Measurements from ENCODE around the gene EFNA5.
A peak's percentile ranks its signal among the peaks of the same experiment; 100 is the strongest.

The EFNA5 gene

GRCh38 chr5:107391787-107392186, 278.9 kb downstream of the EFNA5 start:
- no peak for DNase-seq (ENCODE audit: low read depth)

GRCh38 chr5:107389775-107390148, 281.0 kb downstream of the EFNA5 start:
- DNase-seq (ENCODE audit: low read depth) = no peak

GRCh38 chr5:107389130-107389774, 281.5 kb downstream of the EFNA5 start:
- DNase-seq (ENCODE audit: low read depth) = peak; percentile 60

GRCh38 chr5:107388141-107388861, 282.4 kb downstream of the EFNA5 start:
- peak; percentile 96 for DNase-seq (ENCODE audit: low read depth)

- DNase-seq (ENCODE audit: low read depth) = no peak
Observed at GRCh38 chr5:107387526-107388140, 283.1 kb downstream of the EFNA5 start.

GRCh38 chr5:107385708-107386107, 285.0 kb downstream of the EFNA5 start:
- no peak for DNase-seq (ENCODE audit: low read depth)

- no peak for DNase-seq (ENCODE audit: low read depth)
Observed at GRCh38 chr5:107384256-107384655, 286.5 kb downstream of the EFNA5 start.

- no peak for DNase-seq (ENCODE audit: low read depth)
Observed at GRCh38 chr5:107383414-107383813, 287.3 kb downstream of the EFNA5 start.

GRCh38 chr5:107381189-107381856, 289.4 kb downstream of the EFNA5 start:
- peak; percentile 48 for DNase-seq (ENCODE audit: low read depth)

GRCh38 chr5:107380654-107381053, 290.1 kb downstream of the EFNA5 start:
- DNase-seq (ENCODE audit: low read depth) = no peak

- DNase-seq (ENCODE audit: low read depth) = no peak
Observed at GRCh38 chr5:107378218-107378899, 292.4 kb downstream of the EFNA5 start.

- DNase-seq (ENCODE audit: low read depth) = no peak
Observed at GRCh38 chr5:107377277-107377609, 293.5 kb downstream of the EFNA5 start.

- DNase-seq (ENCODE audit: low read depth) = no peak
Observed at GRCh38 chr5:107376546-107377276, 294.0 kb downstream of the EFNA5 start.

GRCh38 chr5:107373549-107374263, 297.0 kb downstream of the EFNA5 start:
- no peak for DNase-seq (ENCODE audit: low read depth)

- no peak for DNase-seq (ENCODE audit: low read depth)
Observed at GRCh38 chr5:107372723-107373450, 297.9 kb downstream of the EFNA5 start.

- no peak for DNase-seq (ENCODE audit: low read depth)
Observed at GRCh38 chr5:107370396-107370968, 300.3 kb downstream of the EFNA5 start.

GRCh38 chr5:107369622-107370021, 301.1 kb downstream of the EFNA5 start:
- no peak for DNase-seq (ENCODE audit: low read depth)

- DNase-seq (ENCODE audit: low read depth) = no peak
Observed at GRCh38 chr5:107368615-107369014, 302.1 kb downstream of the EFNA5 start.

- no peak for DNase-seq (ENCODE audit: low read depth)
Observed at GRCh38 chr5:107367939-107368338, 302.8 kb downstream of the EFNA5 start.

GRCh38 chr5:107367480-107367879, 303.3 kb downstream of the EFNA5 start:
- no peak for DNase-seq (ENCODE audit: low read depth)
